ENCODE measurements around the gene FGF9.

FGF9 gene

DNA sequence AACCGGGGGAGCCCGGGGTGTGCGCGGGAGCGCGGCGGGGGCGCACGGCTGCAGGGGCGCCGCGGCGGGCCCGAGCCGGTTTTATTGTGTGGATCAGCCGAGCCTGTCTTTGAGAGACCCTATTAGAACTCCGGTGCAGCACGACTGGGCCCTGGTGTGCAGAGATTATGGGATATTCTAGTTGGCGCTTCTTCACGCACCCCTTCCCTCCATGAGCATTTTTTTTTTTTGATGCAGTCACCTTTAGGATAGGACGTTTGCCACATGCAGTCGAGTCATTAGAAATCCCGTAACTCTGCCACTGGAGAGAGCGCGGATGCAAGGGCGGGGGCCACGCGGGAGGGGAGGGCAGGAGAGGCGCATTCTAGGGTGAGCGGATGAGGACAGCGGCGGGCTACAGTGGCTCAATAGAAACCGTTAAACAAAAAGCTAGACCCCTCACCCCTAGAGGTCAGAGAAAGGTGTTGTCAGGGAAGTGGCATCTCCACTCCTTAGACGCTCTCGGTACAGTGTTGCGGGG is 3.7 kb downstream of the FGF9 start:
- TF ChIP-seq, protein P1, sequence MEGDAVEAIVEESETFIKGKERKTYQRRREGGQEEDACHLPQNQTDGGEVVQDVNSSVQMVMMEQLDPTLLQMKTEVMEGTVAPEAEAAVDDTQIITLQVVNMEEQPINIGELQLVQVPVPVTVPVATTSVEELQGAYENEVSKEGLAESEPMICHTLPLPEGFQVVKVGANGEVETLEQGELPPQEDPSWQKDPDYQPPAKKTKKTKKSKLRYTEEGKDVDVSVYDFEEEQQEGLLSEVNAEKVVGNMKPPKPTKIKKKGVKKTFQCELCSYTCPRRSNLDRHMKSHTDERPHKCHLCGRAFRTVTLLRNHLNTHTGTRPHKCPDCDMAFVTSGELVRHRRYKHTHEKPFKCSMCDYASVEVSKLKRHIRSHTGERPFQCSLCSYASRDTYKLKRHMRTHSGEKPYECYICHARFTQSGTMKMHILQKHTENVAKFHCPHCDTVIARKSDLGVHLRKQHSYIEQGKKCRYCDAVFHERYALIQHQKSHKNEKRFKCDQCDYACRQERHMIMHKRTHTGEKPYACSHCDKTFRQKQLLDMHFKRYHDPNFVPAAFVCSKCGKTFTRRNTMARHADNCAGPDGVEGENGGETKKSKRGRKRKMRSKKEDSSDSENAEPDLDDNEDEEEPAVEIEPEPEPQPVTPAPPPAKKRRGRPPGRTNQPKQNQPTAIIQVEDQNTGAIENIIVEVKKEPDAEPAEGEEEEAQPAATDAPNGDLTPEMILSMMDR (IDR thresholded peaks at IDR 0.05; ENCODE audit: low read depth, low read length) = no peak
- DNase-seq (ENCODE audit: extremely low read depth, low read depth) = no peak

DNA sequence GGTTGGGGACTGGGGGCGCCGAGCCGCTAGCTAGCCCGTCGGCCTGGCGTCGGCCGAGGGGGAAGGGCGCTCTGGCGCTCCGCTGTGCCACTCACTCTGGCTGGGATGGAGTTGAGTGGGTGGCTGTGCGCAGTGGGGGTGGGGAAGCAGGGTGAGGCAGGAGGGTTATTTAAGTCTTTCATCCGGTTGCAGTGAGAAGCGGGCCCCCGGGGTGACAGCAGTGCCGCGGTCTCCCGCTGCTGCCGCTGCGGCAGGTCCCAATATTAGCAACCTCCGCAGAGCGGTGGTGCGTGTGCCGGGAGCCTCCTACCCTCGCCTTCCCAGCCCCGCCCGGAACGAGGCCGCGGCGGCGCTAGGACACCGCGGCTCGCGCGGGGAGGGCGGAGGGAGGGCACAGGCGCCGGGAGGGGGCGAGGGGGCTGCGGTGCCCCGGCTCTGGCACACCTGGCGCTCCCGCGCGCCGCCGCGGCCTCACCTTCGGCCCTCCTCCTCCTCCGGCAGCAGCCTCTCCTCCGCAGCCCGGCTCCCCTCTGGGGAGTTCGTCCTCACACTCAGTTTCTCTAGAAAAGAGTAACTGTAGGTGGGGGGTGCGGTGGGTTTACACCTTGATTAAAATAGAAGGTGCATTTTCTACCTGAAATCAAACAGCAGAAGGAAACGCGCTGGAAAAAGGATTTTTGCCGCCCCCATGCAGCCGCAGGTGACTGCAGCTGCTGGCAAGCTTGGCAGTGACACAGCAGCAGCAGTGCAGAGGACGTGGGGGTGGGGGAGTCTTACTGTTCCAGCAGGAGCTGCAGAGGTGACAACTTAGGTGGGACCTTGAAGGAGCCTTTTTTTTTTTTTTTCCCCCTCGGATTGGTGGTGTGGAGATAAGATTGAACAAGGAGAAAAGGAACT is 4.5 kb downstream of the FGF9 start:
- DNase-seq (ENCODE audit: extremely low read depth, low read depth) = no peak

GRCh38 chr13:21676611-21677021 is 5.7 kb downstream of the FGF9 start:
- TF ChIP-seq, protein P1 (IDR thresholded peaks at IDR 0.05; ENCODE audit: low read depth, low read length) = no peak
- no peak for DNase-seq (ENCODE audit: extremely low read depth, low read depth)

More for the DNA sequence above, 4.5 kb downstream of the FGF9 start:
- TF ChIP-seq, protein P1 (IDR thresholded peaks at IDR 0.05; ENCODE audit: low read depth, low read length) = no peak

DNA sequence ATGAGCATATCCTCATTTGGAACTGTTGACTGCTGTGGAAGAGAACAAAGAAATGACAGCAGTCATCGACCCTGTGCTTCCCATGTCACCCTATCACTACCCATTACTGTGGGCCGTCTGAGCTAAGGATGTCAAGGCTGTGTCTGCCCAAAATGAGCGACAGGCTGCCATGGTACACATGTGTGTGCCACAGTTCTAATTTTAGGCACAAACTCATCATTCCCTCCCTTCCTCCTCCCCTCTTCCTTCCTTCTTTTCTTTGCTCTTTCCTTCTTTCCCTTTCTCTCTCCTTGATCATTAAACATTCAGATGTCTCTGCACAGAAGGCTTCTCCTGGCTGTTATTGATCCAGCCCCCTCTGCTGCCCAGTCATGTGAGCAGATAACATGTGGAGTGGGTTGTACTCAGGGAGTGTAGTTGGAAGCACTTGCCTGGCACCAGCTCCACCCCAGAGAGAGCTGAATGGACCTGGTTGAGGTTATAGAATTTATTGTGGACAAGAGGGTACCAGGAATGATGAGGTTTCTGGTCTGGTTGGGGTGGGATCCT is 6.3 kb downstream of the FGF9 start:
- TF ChIP-seq, protein P1 (IDR thresholded peaks at IDR 0.05; ENCODE audit: low read depth, low read length) = no peak
- no peak for DNase-seq (ENCODE audit: extremely low read depth, low read depth)

DNA sequence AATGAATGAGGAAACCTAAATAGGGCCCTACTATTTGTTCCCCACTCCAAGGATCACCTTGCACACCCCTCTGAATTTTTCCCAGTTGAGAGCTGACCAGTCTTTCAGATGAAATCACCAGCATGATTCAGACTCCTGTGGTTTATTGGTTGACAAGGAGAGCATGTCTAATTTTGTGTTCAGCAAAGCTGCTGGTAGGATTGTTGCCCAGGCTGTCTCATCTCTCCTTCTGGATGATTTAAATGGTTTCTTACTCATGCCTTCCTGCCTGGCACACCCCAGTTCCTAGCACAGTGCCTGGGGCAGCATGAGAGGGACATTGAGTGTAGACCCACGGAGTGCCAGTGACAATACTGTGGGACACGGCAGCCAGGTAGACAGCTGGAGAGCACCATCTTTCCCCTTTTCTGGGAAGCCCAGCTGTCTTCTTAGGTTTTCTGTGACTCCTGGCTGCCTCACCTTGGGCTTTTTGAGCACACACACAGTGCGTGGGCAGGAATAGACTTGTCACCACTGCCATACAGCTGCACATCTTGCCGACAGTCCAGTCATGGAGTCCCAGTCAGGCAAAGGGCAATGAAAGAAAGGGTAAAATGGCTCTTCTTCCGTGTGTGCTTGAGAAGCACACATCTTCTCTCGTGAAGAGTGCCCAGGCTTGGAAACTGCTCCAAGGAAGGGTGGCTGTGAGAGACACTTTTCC is 12.3 kb downstream of the FGF9 start:
- TF ChIP-seq, protein P1 (IDR thresholded peaks at IDR 0.05; ENCODE audit: low read depth, low read length) = no peak
- DNase-seq (ENCODE audit: extremely low read depth, low read depth) = no peak

GRCh38 chr13:21684576-21684975 is 13.7 kb downstream of the FGF9 start:
- TF ChIP-seq, protein P1 (IDR thresholded peaks at IDR 0.05; ENCODE audit: low read depth, low read length) = no peak
- no peak for DNase-seq (ENCODE audit: extremely low read depth, low read depth)
